ENCODE measurements around the gene POU6F1.

- TF ChIP-seq CTCF (IDR thresholded peaks at IDR 0.05) (no peak), POLR2A (IDR thresholded peaks at IDR 0.05) (no peak)
Observed at GRCh38 chr12:51171884-51172514, 45.9 kb downstream of the POU6F1 start.
